ENCODE data around the gene PNMA1. TPM values are rescaled to one million over a fixed set of nuclear protein-coding genes. Genes with fewer than 3 reads are reported as not detected.
A peak's percentile ranks its signal among the peaks of the same experiment; 100 is the strongest.
"Not testable (repeated sequence)": the region's sequence is repeated elsewhere in the genome, so short reads cannot be mapped to it uniquely, and the experiment has no call there.

PNMA1 gene
- total RNA-seq, 2 experiments from 2014 or later: 52.6 to 55.9 TPM

- Mint-ChIP-seq H3K27ac (peak overlapping the region; percentile 64), H3K4me3 (peak overlapping the region; percentile 39), H3K36me3 (ENCODE audit: low read depth) (peaks cover 26% of the 10 kb centered on the region), H3K4me1 (ENCODE audit: low read depth) (peaks cover 33% of the 10 kb centered on the region), H3K27me3 (no peaks in the 10 kb centered on the region), H3K9me3 (no peaks in the 10 kb centered on the region)
- H3K4me1 ChIP-seq (ENCODE audit: insufficient read depth, low read length): peaks cover 33% of the 10 kb centered on the region
- DNase-seq: no peak
- intact Hi-C loops (cut with DNase I, micrococcal nuclease): loop anchor here (5.0 kb wide), 2 partner anchors 218 to 307 kb away; partner anchors contain the start of genes BBOF1 (in 2 of the 2), ENTPD5 (in 2 of the 2) and RIOX1 (in 1 of the 2)
- H3K36me3 ChIP-seq (ENCODE audit: insufficient read depth, low read length): no peaks in the 10 kb centered on the region
- TF ChIP-seq CTCF (IDR thresholded peaks at IDR 0.05): no peak
- POLR2A ChIA-PET: no interaction called here
- H3K4me3 ChIP-seq (ENCODE audit: low read length): no peak overlapping the region
- H3K27me3 ChIP-seq (ENCODE audit: control insufficient read depth in 1 of 2, insufficient read depth in 2 of 2, low read length in 2 of 2): no peaks in the 10 kb centered on the region
- H3K9me3 ChIP-seq (ENCODE audit: control insufficient read depth in 1 of 2, insufficient read depth in 1 of 2, low read length in 2 of 2): no peaks in the 10 kb centered on the region
- CTCF ChIA-PET: interaction anchor here (0.7 kb wide), 1 partner anchor 29 kb away, joined by 3 read pairs; no protein-coding TSS in a partner anchor
- H3K27ac ChIP-seq (ENCODE audit: low read depth in 1 of 2, low read length in 2 of 2): no peak overlapping the region
- ATAC-seq (ENCODE audit: poor library complexity): no peak
Measured at GRCh38 chr14:73709904-73710469, 4.2 kb downstream of the PNMA1 start.

- CTCF ChIA-PET; intact Hi-C loops (cut with DNase I, micrococcal nuclease); H3K9me3 ChIP-seq (ENCODE audit: control insufficient read depth in 1 of 2, insufficient read depth in 1 of 2, low read length in 2 of 2); H3K4me3 Mint-ChIP-seq; H3K27ac ChIP-seq (ENCODE audit: low read depth in 1 of 2, low read length in 2 of 2); H3K27ac Mint-ChIP-seq; H3K4me3 ChIP-seq (ENCODE audit: low read length); H3K27me3 Mint-ChIP-seq; H3K27me3 ChIP-seq (ENCODE audit: control insufficient read depth in 1 of 2, insufficient read depth in 2 of 2, low read length in 2 of 2); H3K9me3 Mint-ChIP-seq; POLR2A ChIA-PET; ATAC-seq (ENCODE audit: poor library complexity); DNase-seq; H3K36me3 ChIP-seq (ENCODE audit: insufficient read depth, low read length): not testable (repeated sequence)
- Mint-ChIP-seq H3K4me1 (ENCODE audit: low read depth) (peaks cover 22% of the 10 kb centered on the region), H3K36me3 (ENCODE audit: low read depth) (peaks cover 13% of the 10 kb centered on the region)
- H3K4me1 ChIP-seq (ENCODE audit: insufficient read depth, low read length): peaks cover 21% of the 10 kb centered on the region
Measured at GRCh38 chr14:73708076-73708475, 6.1 kb downstream of the PNMA1 start.

- CTCF ChIA-PET: no interaction called here
- intact Hi-C loops (cut with DNase I, micrococcal nuclease): no loop called here
Measured at GRCh38 chr14:73700325-73700724, 13.9 kb downstream of the PNMA1 start.

More at GRCh38 chr14:73700325-73700724, 13.9 kb downstream of the PNMA1 start:
- no peaks in the 10 kb centered on the region for H3K4me1 Mint-ChIP-seq (ENCODE audit: low read depth)
- POLR2A ChIA-PET: no interaction called here
- H3K27ac Mint-ChIP-seq: no peak overlapping the region
- H3K4me3 ChIP-seq (ENCODE audit: low read length): no peak overlapping the region
- H3K4me3 Mint-ChIP-seq: no peak overlapping the region
- no peaks in the 10 kb centered on the region for H3K4me1 ChIP-seq (ENCODE audit: insufficient read depth, low read length)
- no peaks in the 10 kb centered on the region for H3K9me3 ChIP-seq (ENCODE audit: control insufficient read depth in 1 of 2, insufficient read depth in 1 of 2, low read length in 2 of 2)
- H3K36me3 Mint-ChIP-seq (ENCODE audit: low read depth): peaks cover 9% of the 10 kb centered on the region
- H3K27me3 ChIP-seq (ENCODE audit: control insufficient read depth in 1 of 2, insufficient read depth in 2 of 2, low read length in 2 of 2): no peaks in the 10 kb centered on the region
- DNase-seq (no peak), ATAC-seq (ENCODE audit: poor library complexity) (no peak)
- no peaks in the 10 kb centered on the region for H3K9me3 Mint-ChIP-seq
- no peak for TF ChIP-seq CTCF (IDR thresholded peaks at IDR 0.05)
- no peaks in the 10 kb centered on the region for H3K36me3 ChIP-seq (ENCODE audit: insufficient read depth, low read length)
- no peak overlapping the region for H3K27ac ChIP-seq (ENCODE audit: low read depth in 1 of 2, low read length in 2 of 2)
- H3K27me3 Mint-ChIP-seq: no peaks in the 10 kb centered on the region
